MM.1S (cell line): ENCODE results near the gene CBY2.

ENCODE experiments used
- DNase-seq: peaks from one replicate; pipeline ENCODE4 v3.0.0-alpha.2; 2015
- H2AFZ ChIP-seq: fragments of 300-600 bp; sonication (generic); 2 replicates; pipeline ENCODE4 v1.6.0; 2016; ENCODE audit warnings: antibody characterized with exemption, low read length
- H3F3A ChIP-seq: fragments of 300-600 bp; sonication (generic); 2 replicates; pipeline ENCODE4 v1.6.1; 2016; ENCODE audit warnings: mild to moderate bottlenecking, antibody characterized with exemption, low read length, moderate library complexity, mixed read lengths; ENCODE audit not compliant: insufficient read depth
- H3K27ac ChIP-seq: fragments of 300-600 bp; sonication (generic); 2 replicates; pipeline ENCODE4 v1.5.1; 2016; ENCODE audit warnings: mild to moderate bottlenecking, low read length
- H3K27me3 ChIP-seq: fragments of 300-600 bp; sonication (generic); replicated peaks from 2 replicates; pipeline ENCODE4 v1.6.0; 2016; ENCODE audit warnings: low read length; ENCODE audit not compliant: insufficient read depth
- H3K36me3 ChIP-seq: fragments of 300-600 bp; sonication (generic); replicated peaks from 2 replicates; pipeline ENCODE4 v1.6.1; 2016; ENCODE audit warnings: mild to moderate bottlenecking, low read length, mixed read lengths; ENCODE audit not compliant: insufficient read depth
- H3K4me1 ChIP-seq: fragments of 300-600 bp; sonication (generic); 2 replicates; pipeline ENCODE4 v1.6.1; 2016; ENCODE audit warnings: low read length, mixed read lengths
- H3K4me2 ChIP-seq: fragments of 300-600 bp; sonication (generic); 2 replicates; pipeline ENCODE4 v1.6.0; 2016; ENCODE audit warnings: low read depth, low read length
- H3K4me3 ChIP-seq: fragments of 300-600 bp; sonication (generic); 2 replicates; pipeline ENCODE4 v1.5.1; 2016; ENCODE audit warnings: low read length, mixed read lengths
- H3K79me2 ChIP-seq: fragments of 300-600 bp; sonication (generic); 2 replicates; pipeline ENCODE4 v1.6.1; 2016; ENCODE audit warnings: mixed run types, low read length, mixed read lengths
- H3K9ac ChIP-seq: fragments of 300-600 bp; sonication (generic); 2 replicates; pipeline ENCODE4 v1.6.1; 2016; ENCODE audit warnings: low read length, mixed read lengths
- H3K9me2 ChIP-seq: fragments of 300-600 bp; sonication (generic); replicated peaks from 2 replicates; pipeline ENCODE4 v1.6.1; 2016; ENCODE audit warnings: mild to moderate bottlenecking, low read length, mixed read lengths; ENCODE audit not compliant: insufficient read depth
- H3K9me3 ChIP-seq: fragments of 300-600 bp; sonication (generic); replicated peaks from 2 replicates; pipeline ENCODE4 v1.6.1; 2016; ENCODE audit warnings: mild to moderate bottlenecking, low read length, mixed read lengths; ENCODE audit not compliant: insufficient read depth
- H4K20me1 ChIP-seq: fragments of 300-600 bp; sonication (generic); 2 replicates; pipeline ENCODE4 v1.6.1; 2016; ENCODE audit warnings: mild to moderate bottlenecking, low read length, moderate library complexity, mixed read lengths; ENCODE audit not compliant: insufficient read depth
- CTCF ChIP-seq: fragments of 300-600 bp; sonication (generic); IDR thresholded peaks from 2 replicates; pipeline ENCODE4 v1.5.1; 2016; ENCODE audit warnings: antibody characterized with exemption, low read length, mixed read lengths
- EZH2 ChIP-seq: fragments of 300-600 bp; sonication (generic); optimal IDR thresholded peaks from 2 replicates; pipeline ENCODE3; 2017; ENCODE audit warnings: low read depth, mild to moderate bottlenecking, antibody characterized with exemption, low read length, mixed read lengths
- EZH2phosphoT487 ChIP-seq: fragments of 300-600 bp; sonication (generic); IDR thresholded peaks from 2 replicates; pipeline ENCODE4 v1.6.1; 2018; ENCODE audit warnings: antibody characterized with exemption, low read length

Gene CBY2

GRCh38 chr13:45682494-45683008 lies 19.6 kb upstream of the CBY2 start:
- H2AFZ ChIP-seq, result no peak overlapping the region
- TF ChIP-seq EZH2, result no peak

GRCh38 chr13:45683701-45684100 lies 18.4 kb upstream of the CBY2 start:
- no peaks in the 10 kb centered on the region for H4K20me1 ChIP-seq
- no peak overlapping the region for H3K27ac ChIP-seq
- no peaks in the 10 kb centered on the region for H3K9me3 ChIP-seq
- no peaks in the 10 kb centered on the region for H3K27me3 ChIP-seq
- DNase-seq, result no peak
- H3K9ac ChIP-seq, result no peak overlapping the region
- no peak overlapping the region for H2AFZ ChIP-seq
- H3K4me1 ChIP-seq, result no peaks in the 10 kb centered on the region
- H3K36me3 ChIP-seq, result no peaks in the 10 kb centered on the region
- H3K79me2 ChIP-seq, result no peaks in the 10 kb centered on the region
- H3K4me2 ChIP-seq, result no peak overlapping the region
- TF ChIP-seq EZH2, result no peak
- TF ChIP-seq CTCF, result no peak
- TF ChIP-seq EZH2phosphoT487, result no peak
- H3K4me3 ChIP-seq, result no peak overlapping the region
- no peaks in the 10 kb centered on the region for H3K9me2 ChIP-seq
- no peaks in the 10 kb centered on the region for H3F3A ChIP-seq

More at GRCh38 chr13:45682494-45683008, 19.6 kb upstream of the CBY2 start:
- Histone ChIP-seq H3K9me2 (no peaks in the 10 kb centered on the region), H3K4me1 (no peaks in the 10 kb centered on the region), H3K36me3 (no peaks in the 10 kb centered on the region), H3K9ac (no peak overlapping the region), H3K27me3 (no peaks in the 10 kb centered on the region), H3K27ac (no peak overlapping the region), H3K79me2 (no peaks in the 10 kb centered on the region), H4K20me1 (no peaks in the 10 kb centered on the region), H3K4me3 (no peak overlapping the region), H3K9me3 (no peaks in the 10 kb centered on the region), H3K4me2 (no peak overlapping the region), H3F3A (no peaks in the 10 kb centered on the region)
- no peak for DNase-seq

DNA sequence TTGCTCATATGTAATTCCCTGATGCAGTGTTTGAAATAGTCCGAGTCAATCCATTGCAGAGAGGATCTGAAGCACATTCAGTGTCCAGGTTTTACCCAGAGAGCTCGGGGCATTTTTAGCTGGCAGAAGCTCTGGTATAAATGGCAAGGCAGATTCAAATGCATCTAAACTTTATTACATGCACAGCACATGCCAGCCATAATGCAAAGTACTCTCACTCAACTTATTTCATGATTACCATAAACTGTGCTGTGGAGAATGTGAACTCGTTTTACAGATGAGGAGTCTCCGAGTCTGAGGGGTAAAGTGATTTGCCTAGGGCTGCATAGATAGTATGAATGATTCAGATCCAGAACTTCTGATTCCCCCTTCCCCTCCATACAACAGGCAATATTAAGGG lies 13.5 kb upstream of the CBY2 start:
- no peaks in the 10 kb centered on the region for H3F3A ChIP-seq
- TF ChIP-seq EZH2phosphoT487 (no peak), CTCF (no peak), EZH2 (no peak)
- DNase-seq, result no peak

DNA sequence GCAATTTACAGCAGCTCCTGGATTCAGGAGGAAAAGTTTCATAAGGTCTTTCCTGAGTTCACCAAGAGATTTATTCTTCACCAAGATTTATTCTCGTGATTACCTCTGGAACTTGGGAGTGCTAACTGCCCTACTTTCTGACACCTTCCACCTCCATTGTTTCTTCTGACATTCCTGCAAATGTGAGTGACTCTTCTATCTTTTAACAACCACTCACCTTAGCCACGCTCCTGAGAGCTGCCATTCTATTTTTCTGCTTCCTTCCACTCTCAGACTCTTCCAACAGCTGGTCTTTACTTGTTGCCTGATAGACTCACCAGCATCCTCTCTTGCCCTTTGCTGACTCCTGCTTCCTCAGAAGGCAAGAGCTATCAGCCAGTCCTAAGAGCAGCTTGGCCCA lies 11.5 kb upstream of the CBY2 start:
- no peaks in the 10 kb centered on the region for H3K9me3 ChIP-seq
- H2AFZ ChIP-seq, result no peak overlapping the region
- no peaks in the 10 kb centered on the region for H3K36me3 ChIP-seq
- DNase-seq, result no peak
- H3K9ac ChIP-seq, result no peak overlapping the region
- H3K4me2 ChIP-seq, result no peak overlapping the region
- no peak overlapping the region for H3K27ac ChIP-seq
- TF ChIP-seq EZH2 (no peak), CTCF (no peak), EZH2phosphoT487 (no peak)
- H3K79me2 ChIP-seq, result peaks cover 8% of the 10 kb centered on the region
- H3K4me1 ChIP-seq, result 0 out of 2 replicates have a peak, but pooled peaks cover 5% of the 10 kb centered on the region
- H3K27me3 ChIP-seq, result no peaks in the 10 kb centered on the region
- no peaks in the 10 kb centered on the region for H3K9me2 ChIP-seq
- no peak overlapping the region for H3K4me3 ChIP-seq
- H4K20me1 ChIP-seq, result no peaks in the 10 kb centered on the region
- H3F3A ChIP-seq, result peaks cover 7% of the 10 kb centered on the region

More for the DNA sequence above, 13.5 kb upstream of the CBY2 start:
- no peak overlapping the region for H3K27ac ChIP-seq
- H3K9me2 ChIP-seq, result no peaks in the 10 kb centered on the region
- H3K4me1 ChIP-seq, result no peaks in the 10 kb centered on the region
- H2AFZ ChIP-seq, result no peak overlapping the region
- no peak overlapping the region for H3K4me2 ChIP-seq
- no peaks in the 10 kb centered on the region for H3K36me3 ChIP-seq
- no peak overlapping the region for H3K4me3 ChIP-seq
- H3K9ac ChIP-seq, result no peak overlapping the region
- no peaks in the 10 kb centered on the region for H4K20me1 ChIP-seq
- H3K79me2 ChIP-seq, result no peaks in the 10 kb centered on the region
- no peaks in the 10 kb centered on the region for H3K27me3 ChIP-seq
- H3K9me3 ChIP-seq, result no peaks in the 10 kb centered on the region
